HCT116 (cell line): ENCODE data around the gene RBM28. TPM values are rescaled to one million over a fixed set of nuclear protein-coding genes. Genes with fewer than 3 reads are reported as not detected.

ENCODE experiments used
- ATAC-seq: fragments of 200-7000 bp; cut with Tn5 transposase; 2 replicates; pipeline ENCODE4 v1.9.1; 2020; ENCODE audit warnings: mild to moderate bottlenecking, moderate library complexity
- BruUV-seq: library from RNA; stranded (reverse); fragments of 400-500 nt; replicated peaks from 2 replicates; lab custom pipeline; 2021; lab: Mats Ljungman, UMichigan
- CTCF ChIA-PET: fragments of 300-600 bp; sonication (Branson Sonifier 250); formaldehyde crosslinking; loops from one replicate; lab custom pipeline; 2021; ENCODE audit warnings: antibody characterized with exemption; lab: Charles Lee
- POLR2A ChIA-PET: fragments of 300-600, 350-600 bp; sonication (Branson Sonifier 250); formaldehyde crosslinking; loops from one replicate; lab custom pipeline; 2021; ENCODE audit warnings: antibody characterized with exemption; lab: Charles Lee
- RAD21 ChIA-PET, 2 experiments: fragments of 300-600 bp; sonication (Branson Sonifier 250); formaldehyde crosslinking; loops; one replicate each; lab custom pipeline; 2023; ENCODE audit warnings: low total read pairs in 2 of 2; ENCODE audit not compliant: uncharacterized antibody in 2 of 2, unreplicated experiment in 2 of 2, low non-redundant PET in 1 of 2; lab: Charles Lee
- DNase-seq: peaks from one replicate; pipeline ENCODE4 v3.0.0-alpha.2; 2010; ENCODE audit warnings: low read depth, low spot score
- H2AFZ ChIP-seq: fragments of 200-600 bp; shearing (Covaris generic), sonication (generic); 2 replicates; pipeline ENCODE4 v1.6.1; 2017; ENCODE audit warnings: low read depth, mixed run types, mixed read lengths, antibody characterized with exemption, low read length; ENCODE audit not compliant: poor library complexity, severe bottlenecking
- H3K27ac ChIP-seq: 2 replicates; pipeline ENCODE4 v1.5.1; 2012; ENCODE audit warnings: low read depth, low read length
- H3K27me3 ChIP-seq: fragments of 200-600 bp; sonication (generic); 2 replicates; pipeline ENCODE4 v1.6.1; 2016; ENCODE audit warnings: mixed run types, low read length, mixed read lengths; ENCODE audit not compliant: insufficient read depth
- H3K36me3 ChIP-seq, 2 experiments: fragments of 200-500 bp in 1 of 2; fragments of 200-600 bp in 1 of 2; sonication (Bioruptor generic) in 1 of 2; sonication (generic) in 1 of 2; 2 replicates each; pipeline versions ENCODE4 v1.5.1 to v1.6.1; 2014 to 2016; ENCODE audit warnings: low read length in 2 of 2, inconsistent platforms in 1 of 2, mixed read lengths in 1 of 2, mixed run types in 1 of 2; ENCODE audit not compliant: insufficient read depth in 2 of 2, control insufficient read depth in 1 of 2
- H3K4me1 ChIP-seq, 2 experiments: fragments of 200-600 bp in 1 of 2; sonication (generic) in 1 of 2; 2 replicates each; pipeline versions ENCODE4 v1.5.1 to v1.6.1; 2012 to 2017; ENCODE audit warnings: low read length in 2 of 2, inconsistent platforms in 1 of 2, mild to moderate bottlenecking in 1 of 2, mixed read lengths in 1 of 2, mixed run types in 1 of 2, moderate library complexity in 1 of 2; ENCODE audit not compliant: insufficient read depth in 2 of 2, control insufficient read depth in 1 of 2
- H3K4me2 ChIP-seq: fragments of 200-600 bp; sonication (generic); 2 replicates; pipeline ENCODE4 v1.6.1; 2017; ENCODE audit warnings: mixed run types, low read length, mixed read lengths
- H3K4me3 ChIP-seq, 2 experiments: fragments of 200-600 bp in 1 of 2; sonication (generic) in 1 of 2; replicated peaks in 1 of 2; 2 replicates each; pipeline ENCODE4 v1.5.1; 2011 to 2016; ENCODE audit warnings: low read length in 2 of 2, control low read depth in 1 of 2, low read depth in 1 of 2, mild to moderate bottlenecking in 1 of 2, mixed read lengths in 1 of 2, mixed run types in 1 of 2
- H3K79me2 ChIP-seq: fragments of 200-600 bp; sonication (generic); 2 replicates; pipeline ENCODE4 v1.6.1; 2017; ENCODE audit warnings: mild to moderate bottlenecking, mixed run types, low read length, moderate library complexity, mixed read lengths; ENCODE audit not compliant: insufficient read depth
- H3K9ac ChIP-seq: fragments of 200-600 bp; sonication (generic); 2 replicates; pipeline ENCODE4 v1.6.1; 2016; ENCODE audit warnings: low read length, mixed read lengths
- H3K9me2 ChIP-seq: fragments of 200-600 bp; sonication (generic), shearing (Covaris generic); 2 replicates; pipeline ENCODE4 v1.6.1; 2017; ENCODE audit warnings: mixed run types, mild to moderate bottlenecking, moderate library complexity; ENCODE audit not compliant: insufficient read depth
- H3K9me3 ChIP-seq, 2 experiments: fragments of 200-500 bp in 1 of 2; fragments of 200-600 bp in 1 of 2; sonication (Bioruptor generic) in 1 of 2; sonication (generic) in 1 of 2; 2 replicates each; pipeline ENCODE4 v1.6.1; 2014 to 2017; ENCODE audit warnings: low read length in 2 of 2, mixed read lengths in 2 of 2, inconsistent platforms in 1 of 2, low read depth in 1 of 2, mild to moderate bottlenecking in 1 of 2, mixed run types in 1 of 2, moderate library complexity in 1 of 2; ENCODE audit not compliant: control insufficient read depth in 1 of 2, insufficient read depth in 1 of 2
- H4K20me1 ChIP-seq: fragments of 200-600 bp; sonication (generic), shearing (Covaris generic); 2 replicates; pipeline ENCODE4 v1.6.1; 2017; ENCODE audit warnings: mixed run types, mild to moderate bottlenecking, moderate library complexity; ENCODE audit not compliant: insufficient read depth
- ATF3 ChIP-seq: IDR thresholded peaks from 2 replicates; pipeline ENCODE4 v1.6.1; 2012
- CTCF ChIP-seq, 3 experiments: fragments of 200-600 bp in 1 of 3; sonication (generic) in 1 of 3; IDR thresholded peaks in 2 of 3; conservative IDR thresholded peaks in 1 of 3; 2 replicates each; pipeline ENCODE4 v1.5.1; 2012 to 2017; ENCODE audit warnings: low read depth in 2 of 3, low read length in 2 of 3, antibody characterized with exemption in 1 of 3, borderline replicate concordance in 1 of 3, control low read depth in 1 of 3, mild to moderate bottlenecking in 1 of 3, mixed read lengths in 1 of 3, mixed run types in 1 of 3, moderate library complexity in 1 of 3; ENCODE audit not compliant: insufficient read depth in 1 of 3
- ELF1 ChIP-seq: IDR thresholded peaks from 2 replicates; pipeline ENCODE4 v1.6.1; 2012; ENCODE audit warnings: low read depth, borderline replicate concordance
- EZH2phosphoT487 ChIP-seq: fragments of 200-600 bp; IDR thresholded peaks from 2 replicates; pipeline ENCODE4 v1.6.1; 2018; ENCODE audit warnings: antibody characterized with exemption, borderline replicate concordance
- REST ChIP-seq: IDR thresholded peaks from 2 replicates; pipeline ENCODE4 v1.6.1; 2012; ENCODE audit warnings: low read depth
- SIN3A ChIP-seq: IDR thresholded peaks from 2 replicates; pipeline ENCODE4 v1.6.1; 2012; ENCODE audit warnings: low read depth
- SRF ChIP-seq: IDR thresholded peaks from 2 replicates; pipeline ENCODE4 v1.6.1; 2012; ENCODE audit warnings: low read depth
- YY1 ChIP-seq: IDR thresholded peaks from 2 replicates; pipeline ENCODE4 v1.6.1; 2011; ENCODE audit warnings: low read length, low read depth, moderate library complexity, mild to moderate bottlenecking; ENCODE audit not compliant: insufficient replicate concordance; ENCODE audit errors: extremely low read depth
- ZBTB33 ChIP-seq: IDR thresholded peaks from 2 replicates; pipeline ENCODE4 v1.6.1; 2011; ENCODE audit warnings: mild to moderate bottlenecking, low read length, moderate library complexity; ENCODE audit not compliant: insufficient replicate concordance; ENCODE audit errors: extremely low read depth
- ZFX ChIP-seq: fragments of 450-650 bp; IDR thresholded peaks from 2 replicates; pipeline ENCODE4 v1.6.1; 2017
- intact Hi-C: fragments of 100-400 bp; cut with micrococcal nuclease; formaldehyde crosslinking; loops from 2 replicates; pipeline ENCODE4 v1.10.0; 2022
- total RNA-seq: library from RNA; stranded (reverse); gene quantifications from one replicate; pipeline ENCODE4 v1.2.1, GENCODE V29; 2021; ENCODE audit not compliant: unreplicated experiment
- TF ChIP-seq, protein P1 (sequence below): IDR thresholded peaks from 2 replicates; pipeline ENCODE4 v1.6.1; 2012

RBM28 gene
- total RNA-seq, 1 experiment from 2014 or later: 66.3 TPM

GRCh38 chr7:128360359-128360678 lies 16.6 kb upstream of the RBM28 start:
- H3K4me2 ChIP-seq: no peak overlapping the region
- H3K9me2 ChIP-seq: no peaks in the 10 kb centered on the region
- POLR2A ChIA-PET: no interaction called here
- DNase-seq (no peak), ATAC-seq (no peak)
- BruUV-seq: no TSS peak
- RAD21 ChIA-PET: no interaction called here
- no peaks in the 10 kb centered on the region for H3K79me2 ChIP-seq
- H3K27ac ChIP-seq: no peak overlapping the region
- H3K4me3 ChIP-seq: no peak overlapping the region
- no peaks in the 10 kb centered on the region for H3K36me3 ChIP-seq
- no peaks in the 10 kb centered on the region for H4K20me1 ChIP-seq
- CTCF ChIA-PET: no interaction called here
- intact Hi-C loops: no loop called here
- peaks cover 11% of the 10 kb centered on the region; the same call in 1 of the 2 replicates for H3K27me3 ChIP-seq
- no peak overlapping the region for H3K9ac ChIP-seq
- TF ChIP-seq SIN3A (no peak), ZBTB33 (no peak), YY1 (no peak), ZFX (no peak), ATF3 (no peak), SRF (no peak), CTCF (IDR thresholded peaks at IDR 0.05 in 2 of 3, conservative IDR thresholded peaks at IDR 0.05 in 1 of 3; ENCODE audit: borderline replicate concordance in 1 of 3, insufficient read depth in 1 of 3, low read depth in 2 of 3, low read length in 2 of 3) (no peak), EZH2phosphoT487 (no peak), ELF1 (no peak), REST (no peak)
- TF ChIP-seq, protein P1, sequence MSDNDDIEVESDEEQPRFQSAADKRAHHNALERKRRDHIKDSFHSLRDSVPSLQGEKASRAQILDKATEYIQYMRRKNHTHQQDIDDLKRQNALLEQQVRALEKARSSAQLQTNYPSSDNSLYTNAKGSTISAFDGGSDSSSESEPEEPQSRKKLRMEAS: no peak
- H3K9me3 ChIP-seq: no peaks in the 10 kb centered on the region
- no peak overlapping the region for H2AFZ ChIP-seq
- peaks cover 6 to 18% of the 10 kb centered on the region in 2 experiments for H3K4me1 ChIP-seq
